Cardiac fibroblast (primary cell): ENCODE data around the gene RPL5.

Experiments
- DNase-seq, 2 donors: peaks; one replicate each; pipeline versions ENCODE4 v3.0.0 to v3.0.0-alpha.2; 2010; ENCODE audit warnings: low read depth in 2 of 2
- H3K4me3 ChIP-seq, 2 donors: replicated peaks in 1 of 2; 1 replicate in 1 of 2; 2 replicates in 1 of 2; pipeline ENCODE4 v1.5.1; 2011; ENCODE audit warnings: low read depth in 2 of 2, low read length in 2 of 2, mild to moderate bottlenecking in 2 of 2, moderate library complexity in 1 of 2
- CTCF ChIP-seq: IDR thresholded peaks from one replicate; pipeline ENCODE4 v1.5.1; 2011; ENCODE audit warnings: low read depth, mild to moderate bottlenecking, low read length, inconsistent platforms

The RPL5 gene

GRCh38 chr1:92858564-92859399, 26.9 kb downstream of the RPL5 start:
- DNase-seq = peak; percentile 88 to 91
- H3K4me3 ChIP-seq = no peak overlapping the region
- TF ChIP-seq CTCF = peak; percentile 90

GRCh38 chr1:92859400-92860039, 27.7 kb downstream of the RPL5 start:
- no peak overlapping the region for H3K4me3 ChIP-seq
- DNase-seq = no peak
- no peak for TF ChIP-seq CTCF

DNA sequence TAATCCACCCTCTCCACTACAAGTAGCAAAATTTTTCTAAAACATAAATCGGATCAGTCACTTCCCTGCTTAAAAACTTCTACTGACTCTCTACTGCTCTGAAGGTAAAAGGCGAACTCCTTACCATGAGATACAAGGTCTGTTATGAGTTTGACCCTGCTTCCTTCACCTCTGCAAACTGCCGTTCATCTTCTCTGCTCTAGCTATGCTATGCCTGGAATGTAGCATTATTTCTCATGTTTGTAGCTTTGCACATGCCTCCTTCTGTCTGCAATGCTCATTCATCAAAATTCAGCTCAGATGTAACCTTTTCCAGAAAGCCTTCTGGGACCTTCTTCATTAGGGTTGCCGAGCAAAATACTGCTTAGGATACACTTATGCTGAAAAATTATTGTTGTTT, 30.8 kb downstream of the RPL5 start:
- DNase-seq = no peak
- TF ChIP-seq CTCF = no peak
- no peak overlapping the region for H3K4me3 ChIP-seq

GRCh38 chr1:92864131-92864530, 32.3 kb downstream of the RPL5 start:
- no peak overlapping the region for H3K4me3 ChIP-seq
- no peak for TF ChIP-seq CTCF
- no peak for DNase-seq

GRCh38 chr1:92870591-92870990, 38.8 kb downstream of the RPL5 start:
- DNase-seq = no peak
- no peak overlapping the region for H3K4me3 ChIP-seq
- TF ChIP-seq CTCF = no peak

DNA sequence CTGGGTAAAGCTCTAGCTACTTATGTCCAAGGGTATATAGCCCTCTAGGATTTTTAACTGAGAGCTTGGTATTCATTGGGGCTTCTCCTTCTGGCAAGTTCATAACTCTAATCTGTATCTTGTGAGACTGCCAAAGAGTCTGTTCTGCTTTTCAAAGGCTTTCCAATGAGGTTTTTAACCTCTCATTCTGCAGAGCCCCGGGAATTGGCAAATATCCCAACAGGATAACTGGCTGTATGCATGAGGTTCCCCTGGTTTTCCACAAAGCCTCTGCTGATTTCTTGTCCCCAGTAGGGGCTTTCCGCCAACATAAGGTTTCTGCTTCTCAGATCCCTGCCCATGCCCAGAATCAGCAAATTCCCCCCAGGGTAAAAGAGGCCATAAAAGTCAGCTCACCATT, 40.9 kb downstream of the RPL5 start:
- H3K4me3 ChIP-seq = no peak overlapping the region
- TF ChIP-seq CTCF = no peak
- DNase-seq = peak in 1 of 2 donors; percentile 53

GRCh38 chr1:92874987-92875386, 43.1 kb downstream of the RPL5 start:
- no peak overlapping the region for H3K4me3 ChIP-seq
- DNase-seq = no peak
- TF ChIP-seq CTCF = no peak
